Mammary epithelial cell (primary cell): Measurements from ENCODE around the gene NDUFA7.

Experiments
- EZH2 ChIP-seq: IDR thresholded peaks from 2 replicates; pipeline ENCODE4 v1.6.1; 2012; ENCODE audit warnings: low read length, inconsistent platforms, borderline replicate concordance
- TF ChIP-seq, protein P1 (sequence below), 2 donors: IDR thresholded peaks in 1 of 2; conservative IDR thresholded peaks in 1 of 2; 2 replicates each; pipeline ENCODE4 v1.5.1; 2011 to 2012; ENCODE audit warnings: inconsistent platforms in 2 of 2, low read length in 2 of 2, mild to moderate bottlenecking in 2 of 2, control low read depth in 1 of 2, low read depth in 1 of 2; ENCODE audit not compliant: insufficient read depth in 1 of 2; ENCODE audit errors: extremely low read depth in 1 of 2

- TF ChIP-seq, protein P1, sequence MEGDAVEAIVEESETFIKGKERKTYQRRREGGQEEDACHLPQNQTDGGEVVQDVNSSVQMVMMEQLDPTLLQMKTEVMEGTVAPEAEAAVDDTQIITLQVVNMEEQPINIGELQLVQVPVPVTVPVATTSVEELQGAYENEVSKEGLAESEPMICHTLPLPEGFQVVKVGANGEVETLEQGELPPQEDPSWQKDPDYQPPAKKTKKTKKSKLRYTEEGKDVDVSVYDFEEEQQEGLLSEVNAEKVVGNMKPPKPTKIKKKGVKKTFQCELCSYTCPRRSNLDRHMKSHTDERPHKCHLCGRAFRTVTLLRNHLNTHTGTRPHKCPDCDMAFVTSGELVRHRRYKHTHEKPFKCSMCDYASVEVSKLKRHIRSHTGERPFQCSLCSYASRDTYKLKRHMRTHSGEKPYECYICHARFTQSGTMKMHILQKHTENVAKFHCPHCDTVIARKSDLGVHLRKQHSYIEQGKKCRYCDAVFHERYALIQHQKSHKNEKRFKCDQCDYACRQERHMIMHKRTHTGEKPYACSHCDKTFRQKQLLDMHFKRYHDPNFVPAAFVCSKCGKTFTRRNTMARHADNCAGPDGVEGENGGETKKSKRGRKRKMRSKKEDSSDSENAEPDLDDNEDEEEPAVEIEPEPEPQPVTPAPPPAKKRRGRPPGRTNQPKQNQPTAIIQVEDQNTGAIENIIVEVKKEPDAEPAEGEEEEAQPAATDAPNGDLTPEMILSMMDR (conservative IDR thresholded peaks at IDR 0.05 in 1 of 2, IDR thresholded peaks at IDR 0.05 in 1 of 2; ENCODE audit: extremely low read depth in 1 of 2, insufficient read depth in 1 of 2, low read depth in 1 of 2, low read length in 2 of 2): no peak
- TF ChIP-seq EZH2: no peak
Measured at GRCh38 chr19:8321986-8322637, 937 bp upstream of the NDUFA7 start.
